B cell (primary cell): ENCODE results near the gene NAA10. TPM values are rescaled to one million over a fixed set of nuclear protein-coding genes. Genes with fewer than 3 reads are reported as not detected.

ENCODE experiments used
- ATAC-seq: fragments of 200-7000 bp; cut with Tn5 transposase; one replicate; pipeline ENCODE4 v1.10.0; 2021; ENCODE audit warnings: low read depth, mild to moderate bottlenecking, moderate number of reproducible peaks, moderate library complexity
- CTCF ChIA-PET: fragments of 350-600 bp; sonication (Branson Sonifier 250); formaldehyde crosslinking; loops from one replicate; lab custom pipeline; 2021; ENCODE audit warnings: antibody characterized with exemption, inconsistent platforms; lab: Charles Lee
- POLR2A ChIA-PET: fragments of 350-600 bp; sonication (Branson Sonifier 250); formaldehyde crosslinking; loops from one replicate; lab custom pipeline; 2021; ENCODE audit warnings: antibody characterized with exemption; lab: Charles Lee
- DNase-seq: peaks from one replicate; pipeline ENCODE4 v3.0.0; 2013
- H2AFZ ChIP-seq: 2 replicates; pipeline ENCODE4 v1.6.1; 2012; ENCODE audit warnings: mild to moderate bottlenecking, low read depth, low read length; ENCODE audit not compliant: insufficient read depth, poor library complexity, severe bottlenecking
- H3K27ac ChIP-seq, 2 donors: 1 replicate in 1 of 2; 2 replicates in 1 of 2; pipeline ENCODE4 v1.5.1; 2012 to 2013; ENCODE audit warnings: low read length in 2 of 2, mild to moderate bottlenecking in 2 of 2, moderate library complexity in 1 of 2
- H3K27me3 ChIP-seq, 4 experiments: fragments of 200-600 bp in 1 of 4; sonication (generic) in 1 of 4; replicated peaks in 1 of 4; 1 replicate in 2 of 4; 2 replicates in 2 of 4; pipeline versions ENCODE4 v1.6.1 to v1.7.0; 2013 to 2016; ENCODE audit warnings: low read length in 3 of 4, mild to moderate bottlenecking in 2 of 4, mixed read lengths in 1 of 4, moderate library complexity in 1 of 4; ENCODE audit not compliant: insufficient read depth in 4 of 4, control insufficient read depth in 3 of 4; ENCODE audit errors: control extremely low read depth in 1 of 4
- H3K36me3 ChIP-seq, 2 experiments: replicated peaks in 1 of 2; 1 replicate in 1 of 2; 2 replicates in 1 of 2; pipeline versions ENCODE4 v1.6.1 to v1.7.1; 2013; ENCODE audit warnings: low read length in 1 of 2; ENCODE audit not compliant: insufficient read depth in 2 of 2, control insufficient read depth in 1 of 2; ENCODE audit errors: control extremely low read depth in 1 of 2, extremely low read depth in 1 of 2
- H3K4me1 ChIP-seq, 2 donors: fragments of 200-600 bp in 1 of 2; sonication (generic) in 1 of 2; 1 replicate in 1 of 2; 2 replicates in 1 of 2; pipeline versions ENCODE4 v1.5.1 to v1.6.1; 2013 to 2017; ENCODE audit warnings: low read length in 2 of 2; ENCODE audit not compliant: control insufficient read depth in 2 of 2, insufficient read depth in 2 of 2
- H3K4me2 ChIP-seq: replicated peaks from 2 replicates; pipeline ENCODE3; 2012; ENCODE audit warnings: mild to moderate bottlenecking, low read depth, low read length; ENCODE audit not compliant: poor library complexity, severe bottlenecking
- H3K4me3 ChIP-seq, 5 experiments: fragments of 200-600 bp in 1 of 5; sonication (generic) in 1 of 5; 1 replicate in 3 of 5; 2 replicates in 2 of 5; pipeline versions ENCODE4 v1.5.1 to v1.7.0; 2011 to 2016; ENCODE audit warnings: low read length in 4 of 5, mild to moderate bottlenecking in 4 of 5, low read depth in 2 of 5, control low read depth in 1 of 5, moderate library complexity in 1 of 5; ENCODE audit not compliant: insufficient read depth in 1 of 5; ENCODE audit errors: control extremely low read depth in 1 of 5, extremely low read depth in 1 of 5
- H3K79me2 ChIP-seq: fragments of 200-600 bp; sonication (generic); one replicate; pipeline ENCODE4 v1.6.0; 2016; ENCODE audit warnings: low read length; ENCODE audit not compliant: control insufficient read depth, insufficient read depth
- H3K9ac ChIP-seq: fragments of 200-600 bp; sonication (generic); 2 replicates; pipeline ENCODE4 v1.6.1; 2017; ENCODE audit warnings: mild to moderate bottlenecking, low read length, moderate library complexity
- H3K9me3 ChIP-seq, 3 donors: one replicate each; pipeline versions ENCODE4 v1.6.1 to v1.7.1; 2013; ENCODE audit warnings: low read length in 2 of 3; ENCODE audit not compliant: control insufficient read depth in 2 of 3, insufficient read depth in 1 of 3; ENCODE audit errors: control extremely low read depth in 1 of 3
- H4K20me1 ChIP-seq: 2 replicates; pipeline ENCODE4 v1.6.0; 2012; ENCODE audit warnings: mild to moderate bottlenecking, low read length; ENCODE audit not compliant: insufficient read depth, control insufficient read depth, poor library complexity, severe bottlenecking
- H3K27ac Mint-ChIP-seq: one replicate; pipeline ENCODE4 v1.8.0; 2021; ENCODE audit warnings: mixed read lengths
- H3K27me3 Mint-ChIP-seq: one replicate; pipeline ENCODE4 v1.8.0; 2021; ENCODE audit warnings: mixed read lengths
- H3K4me1 Mint-ChIP-seq: one replicate; pipeline ENCODE4 v1.8.0; 2021; ENCODE audit warnings: mixed read lengths
- H3K4me3 Mint-ChIP-seq: one replicate; pipeline ENCODE4 v1.8.0; 2021; ENCODE audit warnings: mixed read lengths
- H3K9me3 Mint-ChIP-seq: one replicate; pipeline ENCODE4 v1.8.0; 2022; ENCODE audit warnings: mixed read lengths; ENCODE audit not compliant: insufficient read depth
- CTCF ChIP-seq: fragments of 200-600 bp; IDR thresholded peaks from one replicate; pipeline ENCODE4 v1.8.0; 2022; ENCODE audit warnings: antibody characterized with exemption, mild to moderate bottlenecking
- EZH2 ChIP-seq: IDR thresholded peaks from 2 replicates; pipeline ENCODE4 v1.6.1; 2012; ENCODE audit warnings: borderline replicate concordance, low read depth, mild to moderate bottlenecking, moderate library complexity, low read length; ENCODE audit not compliant: insufficient read depth, poor library complexity, severe bottlenecking
- WGBS: methylation state at CpG from one replicate; pipeline ENCODE4 v1.1.5; 2013; ENCODE audit warnings: missing lambda C conversion rate; ENCODE audit not compliant: insufficient coverage; 5-methylcytosine and 5-hydroxymethylcytosine counted together
- intact Hi-C: fragments of 100-400 bp; cut with micrococcal nuclease; formaldehyde crosslinking; loops from one replicate; pipeline ENCODE4 v1.10.0; 2022
- polyA plus RNA-seq: library from polyadenylated mRNA; depleted of rRNA; stranded (reverse); fragments of >200 nt; gene quantifications from 2 replicates; pipeline ENCODE4 v1.2.3, GENCODE V29; 2012
- total RNA-seq, 2 donors: library from RNA; stranded (reverse); fragments of 120-200 nt in 1 of 2; gene quantifications; 1 replicate in 1 of 2; 2 replicates in 1 of 2; pipeline versions ENCODE4 v1.2.3 to v1.2.4, GENCODE V29; 2013 to 2022

The NAA10 gene
- total and polyA plus RNA-seq, 2 donors (not counting 1 experiment from before 2014, with no cell fraction given), result 78.3 to 102 TPM

DNA sequence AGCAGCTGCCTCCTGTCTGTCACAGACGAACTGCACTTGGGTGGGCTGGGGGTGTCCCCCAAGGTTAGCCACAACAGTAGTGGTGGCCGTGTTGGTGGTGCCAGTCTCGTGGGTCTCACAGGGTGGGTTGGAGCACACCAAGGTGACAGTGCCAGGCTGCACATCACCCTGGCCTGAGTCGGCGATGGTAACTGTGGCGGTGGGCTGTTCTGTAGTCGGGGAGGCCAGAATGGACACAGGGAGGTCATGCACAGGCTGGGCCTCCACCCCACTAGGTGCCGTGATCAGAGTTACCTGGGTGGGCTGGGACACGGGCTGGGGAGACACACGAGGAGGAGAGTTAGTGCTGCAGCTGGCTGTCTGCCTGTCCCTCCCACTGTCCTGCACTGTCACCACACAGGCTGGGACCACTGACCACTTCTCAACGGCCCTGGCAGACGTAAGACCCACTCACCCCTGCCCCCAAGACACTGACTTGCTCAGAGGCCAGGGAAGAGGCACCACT lies 20.4 kb upstream of the NAA10 start:
- POLR2A ChIA-PET, result no interaction called here
- H3K4me1 ChIP-seq, result peaks cover 0 to 4% of the 10 kb centered on the region in 2 donors

More for the DNA sequence above, 20.4 kb upstream of the NAA10 start:
- H3K4me3 Mint-ChIP-seq, result no peak overlapping the region
- no peak overlapping the region for H3K9ac ChIP-seq
- H3K27me3 ChIP-seq, result no peaks in the 10 kb centered on the region
- H3K79me2 ChIP-seq, result peaks cover 3% of the 10 kb centered on the region
- TF ChIP-seq EZH2, result no peak
- no peak for TF ChIP-seq CTCF
- H3K9me3 Mint-ChIP-seq, result no peaks in the 10 kb centered on the region
- no peak overlapping the region for H2AFZ ChIP-seq
- H4K20me1 ChIP-seq, result no peaks in the 10 kb centered on the region
- H3K4me2 ChIP-seq, result no peak overlapping the region
- no peak for DNase-seq
- CTCF ChIA-PET, result interaction anchor here (0.6 kb wide), 1 partner anchor 10 kb away, joined by 3 read pairs; no protein-coding TSS in a partner anchor
- H3K27me3 Mint-ChIP-seq, result no peaks in the 10 kb centered on the region
- no peak overlapping the region for H3K4me3 ChIP-seq
- H3K27ac ChIP-seq, result no peak overlapping the region
- H3K36me3 ChIP-seq, result peaks cover 0 to 67% of the 10 kb centered on the region in 2 experiments
- H3K27ac Mint-ChIP-seq, result no peak overlapping the region
- ATAC-seq, result no peak
- peaks cover 2% of the 10 kb centered on the region for H3K4me1 Mint-ChIP-seq
- intact Hi-C loops, result no loop called here
- H3K9me3 ChIP-seq, result no peaks in the 10 kb centered on the region
- WGBS, result 73% methylated on average over 9 of the region's 12 CpGs
